ENCODE data around the gene SPEN.
A peak's percentile ranks its signal among the peaks of the same experiment; 100 is the strongest.
"Not testable (repeated sequence)": the region's sequence is repeated elsewhere in the genome, so short reads cannot be mapped to it uniquely, and the experiment has no call there.

Gene SPEN

GRCh38 chr1:15856888-15857287 is 9.4 kb downstream of the SPEN start:
- DNase-seq = no peak

- DNase-seq = no peak
These were observed 10.7 kb downstream of the SPEN start for GRCh38 chr1:15858069-15858670.

- DNase-seq = no peak
These were observed 11.3 kb downstream of the SPEN start for GRCh38 chr1:15858672-15859372.

- no peak for DNase-seq
These were observed 15.8 kb downstream of the SPEN start for GRCh38 chr1:15863156-15863901.

- peak; percentile 62 for DNase-seq
These were observed 19.3 kb downstream of the SPEN start for GRCh38 chr1:15866721-15867201.

- no peak for DNase-seq
These were observed 19.8 kb downstream of the SPEN start for GRCh38 chr1:15867288-15867687.

- DNase-seq = no peak
These were observed 21.9 kb downstream of the SPEN start for GRCh38 chr1:15869413-15869812.

GRCh38 chr1:15870421-15870820 is 22.9 kb downstream of the SPEN start:
- peak; percentile 32 for DNase-seq

GRCh38 chr1:15874471-15874870 is 27.0 kb downstream of the SPEN start:
- DNase-seq = no peak

GRCh38 chr1:15876357-15877055 is 29.0 kb downstream of the SPEN start:
- no peak for DNase-seq

GRCh38 chr1:15881961-15882360 is 34.5 kb downstream of the SPEN start:
- no peak for DNase-seq

GRCh38 chr1:15882665-15883064 is 35.2 kb downstream of the SPEN start:
- peak; percentile 24 for DNase-seq

GRCh38 chr1:15883326-15883725 is 35.8 kb downstream of the SPEN start:
- no peak for DNase-seq

- DNase-seq = no peak
These were observed 37.0 kb downstream of the SPEN start for GRCh38 chr1:15884477-15884876.

- no peak for DNase-seq
These were observed 37.8 kb downstream of the SPEN start for GRCh38 chr1:15885269-15885668.

- peak; percentile 95 for DNase-seq
These were observed 38.4 kb downstream of the SPEN start for GRCh38 chr1:15885701-15886610.

GRCh38 chr1:15886611-15887167 is 39.2 kb downstream of the SPEN start:
- DNase-seq = no peak

GRCh38 chr1:15892857-15893599 is 45.5 kb downstream of the SPEN start:
- peak; percentile 48 for DNase-seq

GRCh38 chr1:15895233-15895632 is 47.7 kb downstream of the SPEN start:
- DNase-seq = no peak

GRCh38 chr1:15896841-15897610 is 49.5 kb downstream of the SPEN start:
- not testable (repeated sequence) for DNase-seq

Measured in fibroblast of skin of right quadriceps (primary cell).